ENCODE results near the gene TCF4.

TCF4 gene

DNA sequence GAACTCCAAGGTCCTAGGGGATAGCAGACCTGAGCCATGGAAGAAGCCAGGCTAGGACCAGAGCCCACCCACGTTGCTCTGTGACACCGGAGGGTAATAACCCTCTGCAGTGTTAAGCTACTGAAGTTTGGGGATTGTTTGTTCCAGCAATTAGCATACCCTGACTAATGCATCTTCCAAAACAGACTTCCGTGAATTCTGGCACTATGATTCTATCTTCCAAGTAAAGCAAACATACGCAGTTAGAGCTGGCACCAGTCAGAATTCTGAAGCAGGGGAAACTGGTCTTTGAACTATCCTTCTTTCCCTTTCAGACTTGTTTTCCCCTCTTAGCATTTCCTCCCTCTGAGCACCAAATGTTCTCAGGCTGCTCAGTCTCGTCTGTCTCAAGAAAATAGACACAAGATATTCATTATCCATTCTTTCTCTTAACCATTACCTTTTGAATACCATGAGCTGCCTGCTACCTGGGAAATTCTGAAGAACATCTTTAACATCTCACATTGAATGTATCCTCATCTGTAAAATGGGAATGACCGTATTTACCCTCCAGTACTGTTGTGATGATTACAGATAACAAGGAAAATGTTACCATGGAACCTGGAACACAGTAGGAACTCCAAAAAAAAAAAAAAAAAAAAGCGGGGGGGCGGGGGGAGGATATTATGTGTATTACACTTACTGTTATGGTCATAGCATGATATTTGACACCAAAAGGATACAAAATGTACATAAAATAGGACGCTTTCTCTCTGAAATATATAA is 108.2 kb downstream of the TCF4 start:
- TF ChIP-seq SNAI2 (CRISPR knock-in tag; IDR thresholded peaks at IDR 0.05) (no peak), ZNF8 (CRISPR knock-in tag; IDR thresholded peaks at IDR 0.05) (no peak), BACH2 (CRISPR knock-in tag; IDR thresholded peaks at IDR 0.05; ENCODE audit: borderline replicate concordance) (no peak), GLIS3 (CRISPR knock-in tag; IDR thresholded peaks at IDR 0.05) (no peak), ZNF70 (CRISPR knock-in tag; IDR thresholded peaks at IDR 0.05) (no peak), ZFP3 (CRISPR knock-in tag; IDR thresholded peaks at IDR 0.05) (no peak), ZNF565 (CRISPR knock-in tag; conservative IDR thresholded peaks at IDR 0.05; ENCODE audit: low read depth) (no peak), ESRRG (CRISPR knock-in tag; IDR thresholded peaks at IDR 0.05) (no peak), ZFP30 (CRISPR knock-in tag; IDR thresholded peaks at IDR 0.05) (no peak), OSR1 (CRISPR knock-in tag; IDR thresholded peaks at IDR 0.05) (no peak), ARNTL (CRISPR knock-in tag; IDR thresholded peaks at IDR 0.05; ENCODE audit: borderline replicate concordance, low read depth) (no peak), CSDC2 (CRISPR knock-in tag; IDR thresholded peaks at IDR 0.05) (no peak), TCF4 (CRISPR knock-in tag; IDR thresholded peaks at IDR 0.05; ENCODE audit: borderline replicate concordance) (no peak), PPARA (CRISPR knock-in tag; IDR thresholded peaks at IDR 0.05; ENCODE audit: borderline replicate concordance) (no peak), ISL1 (CRISPR knock-in tag; IDR thresholded peaks at IDR 0.05) (no peak), ZC3H10 (CRISPR knock-in tag; IDR thresholded peaks at IDR 0.05) (no peak), TOX (CRISPR knock-in tag; IDR thresholded peaks at IDR 0.05; ENCODE audit: borderline replicate concordance) (no peak), RARB (CRISPR knock-in tag; IDR thresholded peaks at IDR 0.05) (no peak)
- TF ChIP-seq, protein P1, sequence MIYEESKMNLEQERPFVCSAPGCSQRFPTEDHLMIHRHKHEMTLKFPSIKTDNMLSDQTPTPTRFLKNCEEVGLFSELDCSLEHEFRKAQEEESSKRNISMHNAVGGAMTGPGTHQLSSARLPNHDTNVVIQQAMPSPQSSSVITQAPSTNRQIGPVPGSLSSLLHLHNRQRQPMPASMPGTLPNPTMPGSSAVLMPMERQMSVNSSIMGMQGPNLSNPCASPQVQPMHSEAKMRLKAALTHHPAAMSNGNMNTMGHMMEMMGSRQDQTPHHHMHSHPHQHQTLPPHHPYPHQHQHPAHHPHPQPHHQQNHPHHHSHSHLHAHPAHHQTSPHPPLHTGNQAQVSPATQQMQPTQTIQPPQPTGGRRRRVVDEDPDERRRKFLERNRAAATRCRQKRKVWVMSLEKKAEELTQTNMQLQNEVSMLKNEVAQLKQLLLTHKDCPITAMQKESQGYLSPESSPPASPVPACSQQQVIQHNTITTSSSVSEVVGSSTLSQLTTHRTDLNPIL (CRISPR knock-in tag; IDR thresholded peaks at IDR 0.05; ENCODE audit: low read depth) = no peak
- TF ChIP-seq, protein P2, sequence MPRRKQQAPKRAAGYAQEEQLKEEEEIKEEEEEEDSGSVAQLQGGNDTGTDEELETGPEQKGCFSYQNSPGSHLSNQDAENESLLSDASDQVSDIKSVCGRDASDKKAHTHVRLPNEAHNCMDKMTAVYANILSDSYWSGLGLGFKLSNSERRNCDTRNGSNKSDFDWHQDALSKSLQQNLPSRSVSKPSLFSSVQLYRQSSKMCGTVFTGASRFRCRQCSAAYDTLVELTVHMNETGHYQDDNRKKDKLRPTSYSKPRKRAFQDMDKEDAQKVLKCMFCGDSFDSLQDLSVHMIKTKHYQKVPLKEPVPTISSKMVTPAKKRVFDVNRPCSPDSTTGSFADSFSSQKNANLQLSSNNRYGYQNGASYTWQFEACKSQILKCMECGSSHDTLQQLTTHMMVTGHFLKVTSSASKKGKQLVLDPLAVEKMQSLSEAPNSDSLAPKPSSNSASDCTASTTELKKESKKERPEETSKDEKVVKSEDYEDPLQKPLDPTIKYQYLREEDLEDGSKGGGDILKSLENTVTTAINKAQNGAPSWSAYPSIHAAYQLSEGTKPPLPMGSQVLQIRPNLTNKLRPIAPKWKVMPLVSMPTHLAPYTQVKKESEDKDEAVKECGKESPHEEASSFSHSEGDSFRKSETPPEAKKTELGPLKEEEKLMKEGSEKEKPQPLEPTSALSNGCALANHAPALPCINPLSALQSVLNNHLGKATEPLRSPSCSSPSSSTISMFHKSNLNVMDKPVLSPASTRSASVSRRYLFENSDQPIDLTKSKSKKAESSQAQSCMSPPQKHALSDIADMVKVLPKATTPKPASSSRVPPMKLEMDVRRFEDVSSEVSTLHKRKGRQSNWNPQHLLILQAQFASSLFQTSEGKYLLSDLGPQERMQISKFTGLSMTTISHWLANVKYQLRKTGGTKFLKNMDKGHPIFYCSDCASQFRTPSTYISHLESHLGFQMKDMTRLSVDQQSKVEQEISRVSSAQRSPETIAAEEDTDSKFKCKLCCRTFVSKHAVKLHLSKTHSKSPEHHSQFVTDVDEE (CRISPR knock-in tag; IDR thresholded peaks at IDR 0.05) = no peak
- no peak for ATAC-seq

DNA sequence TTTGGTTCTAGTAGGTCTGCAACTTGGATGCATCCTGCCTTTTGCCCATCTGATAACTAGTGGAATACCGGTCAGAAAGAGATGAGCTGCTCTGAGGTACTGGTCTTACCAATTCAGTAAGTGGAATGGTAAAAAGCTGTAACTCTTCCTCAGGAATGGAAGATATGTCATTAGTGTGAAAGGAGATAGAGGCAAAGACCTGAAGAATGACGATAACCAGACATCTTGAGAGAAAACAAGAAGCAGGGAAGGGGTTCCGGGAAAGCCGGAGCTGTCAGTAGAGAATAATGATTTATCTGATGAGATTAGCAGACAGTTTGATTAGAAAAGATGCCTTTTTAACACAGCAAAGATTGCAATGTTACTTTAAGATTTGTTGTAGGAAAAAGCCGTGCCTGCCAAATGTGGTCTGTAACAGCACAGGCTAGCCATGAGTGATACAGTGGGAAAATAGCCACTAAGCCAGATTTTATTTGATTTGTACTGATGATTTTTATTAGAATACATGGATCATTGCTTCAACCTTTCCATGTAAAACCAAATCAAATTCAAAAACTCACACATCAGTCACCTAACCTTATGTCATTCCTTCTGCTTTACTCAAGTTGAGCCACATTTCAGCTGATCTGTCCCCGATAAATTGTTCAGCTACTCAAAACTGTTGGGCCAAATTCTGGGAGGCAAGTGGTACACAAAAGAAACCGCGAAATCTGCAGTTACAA is 110.0 kb downstream of the TCF4 start:
- ATAC-seq = peak; percentile 78
- TF ChIP-seq RARB (CRISPR knock-in tag; IDR thresholded peaks at IDR 0.05) (peak; percentile 15; the same call in 1 of the 2 replicates), TOX (CRISPR knock-in tag; IDR thresholded peaks at IDR 0.05; ENCODE audit: borderline replicate concordance) (no peak), PPARA (CRISPR knock-in tag; IDR thresholded peaks at IDR 0.05; ENCODE audit: borderline replicate concordance) (no peak), ZFP30 (CRISPR knock-in tag; IDR thresholded peaks at IDR 0.05) (no peak), SNAI2 (CRISPR knock-in tag; IDR thresholded peaks at IDR 0.05) (peak; percentile 64; the same call in 1 of the 2 replicates), ISL1 (CRISPR knock-in tag; IDR thresholded peaks at IDR 0.05) (peak; percentile 94), CSDC2 (CRISPR knock-in tag; IDR thresholded peaks at IDR 0.05) (0 out of 2 replicates have a peak, but pooled peaks have one; percentile 49), TCF4 (CRISPR knock-in tag; IDR thresholded peaks at IDR 0.05; ENCODE audit: borderline replicate concordance) (peak; percentile 49; the same call in 1 of the 2 replicates)
- TF ChIP-seq, protein P1 (CRISPR knock-in tag; IDR thresholded peaks at IDR 0.05; ENCODE audit: low read depth) = 0 out of 2 replicates have a peak, but pooled peaks have one; percentile 28
- TF ChIP-seq, protein P2 (CRISPR knock-in tag; IDR thresholded peaks at IDR 0.05) = peak; percentile 50; the same call in 1 of the 2 replicates
- TF ChIP-seq, protein P3, sequence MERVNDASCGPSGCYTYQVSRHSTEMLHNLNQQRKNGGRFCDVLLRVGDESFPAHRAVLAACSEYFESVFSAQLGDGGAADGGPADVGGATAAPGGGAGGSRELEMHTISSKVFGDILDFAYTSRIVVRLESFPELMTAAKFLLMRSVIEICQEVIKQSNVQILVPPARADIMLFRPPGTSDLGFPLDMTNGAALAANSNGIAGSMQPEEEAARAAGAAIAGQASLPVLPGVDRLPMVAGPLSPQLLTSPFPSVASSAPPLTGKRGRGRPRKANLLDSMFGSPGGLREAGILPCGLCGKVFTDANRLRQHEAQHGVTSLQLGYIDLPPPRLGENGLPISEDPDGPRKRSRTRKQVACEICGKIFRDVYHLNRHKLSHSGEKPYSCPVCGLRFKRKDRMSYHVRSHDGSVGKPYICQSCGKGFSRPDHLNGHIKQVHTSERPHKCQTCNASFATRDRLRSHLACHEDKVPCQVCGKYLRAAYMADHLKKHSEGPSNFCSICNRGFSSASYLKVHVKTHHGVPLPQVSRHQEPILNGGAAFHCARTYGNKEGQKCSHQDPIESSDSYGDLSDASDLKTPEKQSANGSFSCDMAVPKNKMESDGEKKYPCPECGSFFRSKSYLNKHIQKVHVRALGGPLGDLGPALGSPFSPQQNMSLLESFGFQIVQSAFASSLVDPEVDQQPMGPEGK (CRISPR knock-in tag; IDR thresholded peaks at IDR 0.05; ENCODE audit: borderline replicate concordance) = peak; percentile 18; the same call in 1 of the 2 replicates

Measured in SK-N-SH treated with all-trans-retinoic acid at 6 μM for 48 hours (cell line).